ENCODE measurements around the gene GID8. TPM values are rescaled to one million over a fixed set of nuclear protein-coding genes. Genes with fewer than 3 reads are reported as not detected.

Gene GID8
- total and polyA plus RNA-seq, 4 donors, result 10.2 to 23.6 (median 14.6) TPM

DNA sequence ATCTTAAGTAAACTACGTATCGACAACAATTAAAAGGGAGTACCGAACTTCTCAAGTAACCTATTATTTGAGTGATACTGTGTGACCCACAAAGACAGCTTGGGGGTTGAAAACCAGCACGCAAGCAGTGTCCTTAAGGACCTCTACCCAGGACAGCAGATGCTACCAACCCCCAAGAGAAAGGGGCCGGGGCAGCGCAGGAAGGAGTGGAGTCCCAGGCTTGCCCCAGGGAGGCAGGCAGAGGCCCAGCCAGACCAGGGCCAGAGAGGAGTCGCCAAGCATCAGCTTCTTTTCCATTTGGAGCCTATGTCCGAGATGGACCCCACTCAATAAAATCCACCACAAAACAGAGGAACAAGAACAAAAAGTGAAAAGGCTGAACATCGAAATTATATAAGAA is 23.5 kb upstream of the GID8 start (continued):
- TF ChIP-seq, protein P1, sequence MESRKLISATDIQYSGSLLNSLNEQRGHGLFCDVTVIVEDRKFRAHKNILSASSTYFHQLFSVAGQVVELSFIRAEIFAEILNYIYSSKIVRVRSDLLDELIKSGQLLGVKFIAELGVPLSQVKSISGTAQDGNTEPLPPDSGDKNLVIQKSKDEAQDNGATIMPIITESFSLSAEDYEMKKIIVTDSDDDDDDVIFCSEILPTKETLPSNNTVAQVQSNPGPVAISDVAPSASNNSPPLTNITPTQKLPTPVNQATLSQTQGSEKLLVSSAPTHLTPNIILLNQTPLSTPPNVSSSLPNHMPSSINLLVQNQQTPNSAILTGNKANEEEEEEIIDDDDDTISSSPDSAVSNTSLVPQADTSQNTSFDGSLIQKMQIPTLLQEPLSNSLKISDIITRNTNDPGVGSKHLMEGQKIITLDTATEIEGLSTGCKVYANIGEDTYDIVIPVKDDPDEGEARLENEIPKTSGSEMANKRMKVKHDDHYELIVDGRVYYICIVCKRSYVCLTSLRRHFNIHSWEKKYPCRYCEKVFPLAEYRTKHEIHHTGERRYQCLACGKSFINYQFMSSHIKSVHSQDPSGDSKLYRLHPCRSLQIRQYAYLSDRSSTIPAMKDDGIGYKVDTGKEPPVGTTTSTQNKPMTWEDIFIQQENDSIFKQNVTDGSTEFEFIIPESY (IDR thresholded peaks at IDR 0.05), result no peak
- TF ChIP-seq EGR1 (IDR thresholded peaks at IDR 0.05; ENCODE audit: low read depth in 2 of 2), result no peak

DNA sequence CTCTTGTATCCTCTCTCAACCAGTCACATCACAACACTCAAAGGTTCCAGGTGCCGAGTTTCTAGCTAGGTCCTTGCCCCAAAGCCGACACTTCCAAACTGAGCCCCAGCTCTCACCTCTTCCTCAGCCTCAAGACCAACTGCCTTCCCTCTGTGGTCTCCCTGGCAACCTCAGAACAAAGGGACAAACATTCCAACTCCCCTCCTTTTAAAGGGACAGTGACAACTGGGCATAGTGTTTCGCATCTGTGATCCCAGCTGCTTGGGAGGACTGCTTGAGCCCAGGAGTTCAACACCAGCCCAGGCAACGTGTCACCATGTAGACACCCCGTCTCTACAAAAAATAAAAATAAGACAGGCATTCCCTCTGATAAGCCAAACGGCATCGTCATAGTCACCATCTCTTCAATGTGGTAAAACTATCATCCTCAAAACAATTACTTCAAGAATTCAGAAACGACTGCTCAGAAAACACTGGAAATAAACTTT is 22.9 kb upstream of the GID8 start:
- DNase-seq (ENCODE audit: low spot score), result no peak
- TF ChIP-seq FOXA2 (IDR thresholded peaks at IDR 0.05), result no peak
- Histone ChIP-seq H3K36me3 (ENCODE audit: control insufficient read depth in 4 of 4, insufficient read depth in 3 of 4, low read depth in 1 of 4, low read length in 3 of 4) (peaks cover 5 to 30% (median 20%) of the 10 kb centered on the region in 4 donors), H3K9ac (ENCODE audit: low read depth in 1 of 2, low read length in 2 of 2) (no peak overlapping the region), H3K27ac (ENCODE audit: low read depth in 1 of 2, low read length in 2 of 2) (no peak overlapping the region), H3K4me1 (ENCODE audit: control insufficient read depth in 4 of 4, insufficient read depth in 4 of 4, low read length in 3 of 4) (peaks cover 10 to 55% (median 46%) of the 10 kb centered on the region in 4 donors), H3K4me3 (ENCODE audit: low read depth in 1 of 3, low read length in 3 of 3) (no peak overlapping the region), H3K27me3 (ENCODE audit: control insufficient read depth in 4 of 4, insufficient read depth in 4 of 4, low read length in 3 of 4) (no peaks in the 10 kb centered on the region), H3K9me3 (ENCODE audit: control insufficient read depth in 4 of 4, low read length in 3 of 4) (no peaks in the 10 kb centered on the region)
- WGBS, result 61% methylated on average over 8 of the region's 8 CpGs

DNA sequence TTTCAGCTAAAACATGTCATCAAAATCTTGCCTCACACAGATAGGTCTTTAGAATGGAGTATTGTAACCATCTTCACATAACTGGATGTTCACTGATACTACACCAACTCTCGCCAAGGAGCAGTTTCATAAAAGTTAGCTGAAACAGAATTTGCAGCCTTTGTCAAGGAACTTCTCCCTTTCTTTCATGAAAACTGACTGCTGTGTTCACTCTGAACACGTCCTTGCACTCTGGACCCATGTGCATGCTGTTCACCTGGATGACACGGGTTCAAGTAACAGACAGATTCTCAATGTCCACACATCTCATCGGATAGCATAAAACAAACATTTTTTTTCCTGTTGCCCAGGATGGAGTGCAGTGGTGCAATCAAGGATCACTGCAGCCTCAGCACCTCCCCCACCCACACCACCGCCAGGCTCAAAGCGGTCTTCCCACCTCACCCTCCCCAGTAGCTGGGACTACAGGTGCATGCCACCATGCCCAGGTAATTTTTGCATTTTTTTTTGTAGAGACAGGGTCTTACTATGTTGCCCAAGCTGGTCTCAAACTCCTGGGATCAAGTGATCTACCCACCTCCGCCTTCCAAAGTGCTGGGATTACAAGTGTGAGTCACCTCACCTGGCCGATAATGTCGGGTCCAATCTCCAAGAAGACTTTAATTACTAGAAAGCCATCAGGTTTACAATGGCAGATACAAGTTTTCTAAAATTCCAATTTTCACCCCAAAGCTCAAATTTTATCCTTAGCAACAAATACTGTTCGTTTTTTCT is 21.1 kb upstream of the GID8 start:
- Histone ChIP-seq H3K4me3 (ENCODE audit: low read depth in 1 of 3, low read length in 3 of 3) (no peak overlapping the region), H3K4me1 (ENCODE audit: control insufficient read depth in 4 of 4, insufficient read depth in 4 of 4, low read length in 3 of 4) (peaks cover 19 to 70% (median 59%) of the 10 kb centered on the region in 4 donors), H3K27me3 (ENCODE audit: control insufficient read depth in 4 of 4, insufficient read depth in 4 of 4, low read length in 3 of 4) (no peaks in the 10 kb centered on the region), H3K9ac (ENCODE audit: low read depth in 1 of 2, low read length in 2 of 2) (no peak overlapping the region), H3K27ac (ENCODE audit: low read depth in 1 of 2, low read length in 2 of 2) (peak overlapping the region in 1 of 2 donors; percentile 15), H3K9me3 (ENCODE audit: control insufficient read depth in 4 of 4, low read length in 3 of 4) (no peaks in the 10 kb centered on the region), H3K36me3 (ENCODE audit: control insufficient read depth in 4 of 4, insufficient read depth in 3 of 4, low read depth in 1 of 4, low read length in 3 of 4) (peaks cover 0 to 13% (median 6%) of the 10 kb centered on the region in 4 donors)
- TF ChIP-seq, protein P2, sequence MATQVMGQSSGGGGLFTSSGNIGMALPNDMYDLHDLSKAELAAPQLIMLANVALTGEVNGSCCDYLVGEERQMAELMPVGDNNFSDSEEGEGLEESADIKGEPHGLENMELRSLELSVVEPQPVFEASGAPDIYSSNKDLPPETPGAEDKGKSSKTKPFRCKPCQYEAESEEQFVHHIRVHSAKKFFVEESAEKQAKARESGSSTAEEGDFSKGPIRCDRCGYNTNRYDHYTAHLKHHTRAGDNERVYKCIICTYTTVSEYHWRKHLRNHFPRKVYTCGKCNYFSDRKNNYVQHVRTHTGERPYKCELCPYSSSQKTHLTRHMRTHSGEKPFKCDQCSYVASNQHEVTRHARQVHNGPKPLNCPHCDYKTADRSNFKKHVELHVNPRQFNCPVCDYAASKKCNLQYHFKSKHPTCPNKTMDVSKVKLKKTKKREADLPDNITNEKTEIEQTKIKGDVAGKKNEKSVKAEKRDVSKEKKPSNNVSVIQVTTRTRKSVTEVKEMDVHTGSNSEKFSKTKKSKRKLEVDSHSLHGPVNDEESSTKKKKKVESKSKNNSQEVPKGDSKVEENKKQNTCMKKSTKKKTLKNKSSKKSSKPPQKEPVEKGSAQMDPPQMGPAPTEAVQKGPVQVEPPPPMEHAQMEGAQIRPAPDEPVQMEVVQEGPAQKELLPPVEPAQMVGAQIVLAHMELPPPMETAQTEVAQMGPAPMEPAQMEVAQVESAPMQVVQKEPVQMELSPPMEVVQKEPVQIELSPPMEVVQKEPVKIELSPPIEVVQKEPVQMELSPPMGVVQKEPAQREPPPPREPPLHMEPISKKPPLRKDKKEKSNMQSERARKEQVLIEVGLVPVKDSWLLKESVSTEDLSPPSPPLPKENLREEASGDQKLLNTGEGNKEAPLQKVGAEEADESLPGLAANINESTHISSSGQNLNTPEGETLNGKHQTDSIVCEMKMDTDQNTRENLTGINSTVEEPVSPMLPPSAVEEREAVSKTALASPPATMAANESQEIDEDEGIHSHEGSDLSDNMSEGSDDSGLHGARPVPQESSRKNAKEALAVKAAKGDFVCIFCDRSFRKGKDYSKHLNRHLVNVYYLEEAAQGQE (IDR thresholded peaks at IDR 0.05), result peak; percentile 31
- TF ChIP-seq YY1 (IDR thresholded peaks at IDR 0.05), result peak; percentile 36
- TF ChIP-seq JUND (IDR thresholded peaks at IDR 0.05), result peak; percentile 40 to 57
- TF ChIP-seq EGR1 (IDR thresholded peaks at IDR 0.05; ENCODE audit: low read depth in 2 of 2), result no peak
- no peak for TF ChIP-seq FOXA1 (IDR thresholded peaks at IDR 0.05)
- peak; percentile 18 to 23 for TF ChIP-seq RAD21 (IDR thresholded peaks at IDR 0.05)
- TF ChIP-seq NR2F2 (IDR thresholded peaks at IDR 0.05), result no peak
- TF ChIP-seq HNF4G (IDR thresholded peaks at IDR 0.05), result peak; percentile 62
- no peak for TF ChIP-seq FOXA2 (IDR thresholded peaks at IDR 0.05)
- peak; percentile 89 to 92 for TF ChIP-seq HNF4A (conservative IDR thresholded peaks at IDR 0.05)
- peak; percentile 61 for TF ChIP-seq SP1 (IDR thresholded peaks at IDR 0.05)
- TF ChIP-seq, protein P3, sequence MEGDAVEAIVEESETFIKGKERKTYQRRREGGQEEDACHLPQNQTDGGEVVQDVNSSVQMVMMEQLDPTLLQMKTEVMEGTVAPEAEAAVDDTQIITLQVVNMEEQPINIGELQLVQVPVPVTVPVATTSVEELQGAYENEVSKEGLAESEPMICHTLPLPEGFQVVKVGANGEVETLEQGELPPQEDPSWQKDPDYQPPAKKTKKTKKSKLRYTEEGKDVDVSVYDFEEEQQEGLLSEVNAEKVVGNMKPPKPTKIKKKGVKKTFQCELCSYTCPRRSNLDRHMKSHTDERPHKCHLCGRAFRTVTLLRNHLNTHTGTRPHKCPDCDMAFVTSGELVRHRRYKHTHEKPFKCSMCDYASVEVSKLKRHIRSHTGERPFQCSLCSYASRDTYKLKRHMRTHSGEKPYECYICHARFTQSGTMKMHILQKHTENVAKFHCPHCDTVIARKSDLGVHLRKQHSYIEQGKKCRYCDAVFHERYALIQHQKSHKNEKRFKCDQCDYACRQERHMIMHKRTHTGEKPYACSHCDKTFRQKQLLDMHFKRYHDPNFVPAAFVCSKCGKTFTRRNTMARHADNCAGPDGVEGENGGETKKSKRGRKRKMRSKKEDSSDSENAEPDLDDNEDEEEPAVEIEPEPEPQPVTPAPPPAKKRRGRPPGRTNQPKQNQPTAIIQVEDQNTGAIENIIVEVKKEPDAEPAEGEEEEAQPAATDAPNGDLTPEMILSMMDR (IDR thresholded peaks at IDR 0.05; ENCODE audit: low read depth, low read length, missing input control), result no peak
- TF ChIP-seq RXRA (IDR thresholded peaks at IDR 0.05), result peak; percentile 66 to 80
- no peak for DNase-seq (ENCODE audit: low spot score)
- 58% methylated on average over 10 of the region's 10 CpGs for WGBS

All from liver (tissue), 9 donors.